Measurements from ENCODE around the gene C2orf68. TPM values are rescaled to one million over a fixed set of nuclear protein-coding genes. Genes with fewer than 3 reads are reported as not detected.
A peak's percentile ranks its signal among the peaks of the same experiment; 100 is the strongest.
"Not testable (repeated sequence)": the region's sequence is repeated elsewhere in the genome, so short reads cannot be mapped to it uniquely, and the experiment has no call there.

Gene C2orf68
- total RNA-seq, 1 experiment from 2014 or later = 34.0 TPM

- in situ Hi-C loops (cut with HindIII; ENCODE audit: low sequenced_read_pairs) = no loop called here
- no peak for DNase-seq (ENCODE audit: low spot score)
Measured at GRCh38 chr2:85588236-85588635, 23.6 kb downstream of the C2orf68 start.

GRCh38 chr2:85585781-85586105 is 26.1 kb downstream of the C2orf68 start:
- DNase-seq (ENCODE audit: low spot score) = no peak
- in situ Hi-C loops (cut with HindIII; ENCODE audit: low sequenced_read_pairs) = no loop called here

GRCh38 chr2:85584857-85585780 is 26.7 kb downstream of the C2orf68 start:
- DNase-seq (ENCODE audit: low spot score) = no peak
- in situ Hi-C loops (cut with HindIII; ENCODE audit: low sequenced_read_pairs) = no loop called here

- in situ Hi-C loops (cut with HindIII; ENCODE audit: low sequenced_read_pairs) = no loop called here
- DNase-seq (ENCODE audit: low spot score) = no peak
Measured at GRCh38 chr2:85584354-85584856, 27.5 kb downstream of the C2orf68 start, which contains the start of gene VAMP5. Gene VAMP5, plus strand, starts transcription at chr2:85584431. Its CDS starts 60 bp downstream, at chr2:85584491.

- no peak for DNase-seq (ENCODE audit: low spot score)
- in situ Hi-C loops (cut with HindIII; ENCODE audit: low sequenced_read_pairs) = no loop called here
Measured at GRCh38 chr2:85583667-85584353, 28.1 kb downstream of the C2orf68 start.

GRCh38 chr2:85582492-85582891 is 29.4 kb downstream of the C2orf68 start:
- in situ Hi-C loops (cut with HindIII; ENCODE audit: low sequenced_read_pairs) = no loop called here

GRCh38 chr2:85580206-85580605 is 31.7 kb downstream of the C2orf68 start:
- no peak for DNase-seq (ENCODE audit: low spot score)
- in situ Hi-C loops (cut with HindIII; ENCODE audit: low sequenced_read_pairs) = no loop called here

More at GRCh38 chr2:85582492-85582891, 29.4 kb downstream of the C2orf68 start:
- DNase-seq (ENCODE audit: low spot score) = no peak

- no peak for DNase-seq (ENCODE audit: low spot score)
- in situ Hi-C loops (cut with HindIII; ENCODE audit: low sequenced_read_pairs) = no loop called here
Measured at GRCh38 chr2:85579266-85579935, 32.5 kb downstream of the C2orf68 start.

GRCh38 chr2:85578243-85579180 is 33.4 kb downstream of the C2orf68 start:
- in situ Hi-C loops (cut with HindIII; ENCODE audit: low sequenced_read_pairs) = no loop called here
- no peak for DNase-seq (ENCODE audit: low spot score)

GRCh38 chr2:85577386-85578242 is 34.3 kb downstream of the C2orf68 start, which contains the start of gene VAMP8:
Gene VAMP8, plus strand, starts transcription at chr2:85577586. Its CDS starts 61 bp downstream, at chr2:85577647.
- in situ Hi-C loops (cut with HindIII; ENCODE audit: low sequenced_read_pairs) = no loop called here
- no peak for DNase-seq (ENCODE audit: low spot score)

- in situ Hi-C loops (cut with HindIII; ENCODE audit: low sequenced_read_pairs) = no loop called here
- DNase-seq (ENCODE audit: low spot score) = no peak
Measured at GRCh38 chr2:85577063-85577385, 34.8 kb downstream of the C2orf68 start.

GRCh38 chr2:85575739-85576138 is 36.1 kb downstream of the C2orf68 start:
- no peak for DNase-seq (ENCODE audit: low spot score)
- in situ Hi-C loops (cut with HindIII; ENCODE audit: low sequenced_read_pairs) = no loop called here

GRCh38 chr2:85566265-85566664 is 45.6 kb downstream of the C2orf68 start:
- no peak for DNase-seq (ENCODE audit: low spot score)
- in situ Hi-C loops (cut with HindIII; ENCODE audit: low sequenced_read_pairs) = no loop called here

- in situ Hi-C loops (cut with HindIII; ENCODE audit: low sequenced_read_pairs) = no loop called here
- no peak for DNase-seq (ENCODE audit: low spot score)
Measured at GRCh38 chr2:85564144-85564563, 47.7 kb downstream of the C2orf68 start.

GRCh38 chr2:85561280-85562212 is 50.3 kb downstream of the C2orf68 start, which contains the start of gene GGCX:
Gene GGCX, minus strand, starts transcription at chr2:85561493. Its CDS starts 65 bp downstream, at chr2:85561428.
- DNase-seq (ENCODE audit: low spot score) = peak; percentile 94
- in situ Hi-C loops (cut with HindIII; ENCODE audit: low sequenced_read_pairs) = no loop called here

GRCh38 chr2:85560812-85561279 is 51.0 kb downstream of the C2orf68 start:
- no peak for DNase-seq (ENCODE audit: low spot score)
- in situ Hi-C loops (cut with HindIII; ENCODE audit: low sequenced_read_pairs) = no loop called here

GRCh38 chr2:85560403-85560726 is 51.5 kb downstream of the C2orf68 start:
- in situ Hi-C loops (cut with HindIII; ENCODE audit: low sequenced_read_pairs); DNase-seq (ENCODE audit: low spot score): not testable (repeated sequence)

Data from G401 (cell line).